ENCODE results near the gene NAT10. TPM values are rescaled to one million over a fixed set of nuclear protein-coding genes. Genes with fewer than 3 reads are reported as not detected.
A peak's percentile ranks its signal among the peaks of the same experiment; 100 is the strongest.

Gene NAT10
- total RNA-seq, 3 donors from 2014 or later: 29.6 to 34.4 (median 30.7) TPM

DNA sequence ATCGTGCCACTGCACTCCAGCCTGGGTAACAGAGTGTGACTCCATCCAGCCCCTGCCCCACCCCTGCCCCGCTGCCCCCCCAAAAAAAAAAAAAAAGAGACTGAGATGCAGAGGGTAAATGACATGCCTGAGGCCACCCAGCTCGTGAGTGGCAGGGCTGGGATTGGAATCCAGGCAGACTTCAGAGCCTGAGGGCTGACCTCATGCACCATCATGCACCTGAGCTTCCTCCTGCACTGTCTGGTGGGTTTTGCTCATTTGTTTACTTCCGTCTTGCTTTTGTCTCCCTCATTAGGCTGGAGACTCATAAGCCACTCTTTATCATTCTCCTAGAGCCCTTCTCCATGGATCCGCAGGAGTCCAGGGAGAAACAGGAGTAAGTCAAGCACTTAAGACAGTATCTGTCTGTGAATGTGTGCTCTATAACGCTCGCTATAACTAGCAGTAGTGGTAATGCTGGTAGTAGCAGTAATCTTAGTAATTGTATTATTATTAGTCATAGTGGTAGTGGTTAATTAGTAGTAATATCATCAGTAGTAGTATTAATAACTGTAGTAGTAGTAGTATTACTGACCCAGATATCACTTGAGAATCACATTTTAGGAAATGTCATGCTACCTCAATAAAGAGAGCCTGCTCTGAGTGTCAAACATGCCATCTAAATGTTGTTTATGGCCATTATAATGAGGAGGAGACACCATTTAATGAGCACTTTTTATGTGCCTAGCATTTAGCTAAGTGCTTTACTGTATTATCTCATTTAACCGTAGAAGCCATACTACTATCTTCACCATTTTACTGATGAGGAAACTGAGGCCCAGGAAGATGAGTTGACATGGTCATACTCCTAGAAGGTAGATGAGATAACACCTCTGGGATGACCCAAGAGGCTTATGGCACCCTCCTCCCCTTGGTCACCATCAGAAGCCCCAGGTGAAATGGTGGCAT, 85.0 kb downstream of the NAT10 start:
- no peak for DNase-seq
- no peak for ATAC-seq
- no peaks in the 10 kb centered on the region for H3K4me1 ChIP-seq (ENCODE audit: low read depth)
- intact Hi-C loops (cut with DNase I, micrococcal nuclease): no loop called here
- TF ChIP-seq, protein P1, sequence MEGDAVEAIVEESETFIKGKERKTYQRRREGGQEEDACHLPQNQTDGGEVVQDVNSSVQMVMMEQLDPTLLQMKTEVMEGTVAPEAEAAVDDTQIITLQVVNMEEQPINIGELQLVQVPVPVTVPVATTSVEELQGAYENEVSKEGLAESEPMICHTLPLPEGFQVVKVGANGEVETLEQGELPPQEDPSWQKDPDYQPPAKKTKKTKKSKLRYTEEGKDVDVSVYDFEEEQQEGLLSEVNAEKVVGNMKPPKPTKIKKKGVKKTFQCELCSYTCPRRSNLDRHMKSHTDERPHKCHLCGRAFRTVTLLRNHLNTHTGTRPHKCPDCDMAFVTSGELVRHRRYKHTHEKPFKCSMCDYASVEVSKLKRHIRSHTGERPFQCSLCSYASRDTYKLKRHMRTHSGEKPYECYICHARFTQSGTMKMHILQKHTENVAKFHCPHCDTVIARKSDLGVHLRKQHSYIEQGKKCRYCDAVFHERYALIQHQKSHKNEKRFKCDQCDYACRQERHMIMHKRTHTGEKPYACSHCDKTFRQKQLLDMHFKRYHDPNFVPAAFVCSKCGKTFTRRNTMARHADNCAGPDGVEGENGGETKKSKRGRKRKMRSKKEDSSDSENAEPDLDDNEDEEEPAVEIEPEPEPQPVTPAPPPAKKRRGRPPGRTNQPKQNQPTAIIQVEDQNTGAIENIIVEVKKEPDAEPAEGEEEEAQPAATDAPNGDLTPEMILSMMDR (IDR thresholded peaks at IDR 0.05): no peak
- H3K4me3 ChIP-seq: no peak overlapping the region
- H3K36me3 ChIP-seq (ENCODE audit: low read depth): no peaks in the 10 kb centered on the region
- no peaks in the 10 kb centered on the region for H3K9me3 ChIP-seq

- H3K4me1 ChIP-seq (ENCODE audit: low read depth): no peaks in the 10 kb centered on the region
- TF ChIP-seq, protein P1 (IDR thresholded peaks at IDR 0.05): no peak
- H3K36me3 ChIP-seq (ENCODE audit: low read depth): no peaks in the 10 kb centered on the region
- no peak overlapping the region for H3K4me3 ChIP-seq
- ATAC-seq (no peak), DNase-seq (no peak)
- intact Hi-C loops (cut with DNase I, micrococcal nuclease): no loop called here
- no peaks in the 10 kb centered on the region for H3K9me3 ChIP-seq
Observed at GRCh38 chr11:34191578-34191977, 86.1 kb downstream of the NAT10 start.

- H3K9me3 ChIP-seq: no peaks in the 10 kb centered on the region
- H3K4me3 ChIP-seq: no peak overlapping the region
- H3K4me1 ChIP-seq (ENCODE audit: low read depth): no peaks in the 10 kb centered on the region
- intact Hi-C loops (cut with DNase I, micrococcal nuclease): no loop called here
- no peaks in the 10 kb centered on the region for H3K36me3 ChIP-seq (ENCODE audit: low read depth)
- ATAC-seq (peak; percentile 85), DNase-seq (peak in 1 of 3 donors; percentile 37)
- TF ChIP-seq, protein P1 (IDR thresholded peaks at IDR 0.05): no peak
Observed at GRCh38 chr11:34192481-34193401, 87.3 kb downstream of the NAT10 start.

- intact Hi-C loops (cut with DNase I, micrococcal nuclease): no loop called here
- no peaks in the 10 kb centered on the region for H3K4me1 ChIP-seq (ENCODE audit: low read depth)
- TF ChIP-seq, protein P1 (IDR thresholded peaks at IDR 0.05): no peak
- no peak for DNase-seq
- no peak for ATAC-seq
- H3K4me3 ChIP-seq: no peak overlapping the region
- H3K9me3 ChIP-seq: no peaks in the 10 kb centered on the region
- no peaks in the 10 kb centered on the region for H3K36me3 ChIP-seq (ENCODE audit: low read depth)
Observed at GRCh38 chr11:34194576-34195335, 89.3 kb downstream of the NAT10 start.

Other genes with a start within 250 kb of the NAT10 start
- 10 to 100 TPM in 1 of 3 donors, 1 to 10 TPM in 2; 7.5 to 12.1 (median 9.7) TPM for gene LMO2, start 213.6 kb upstream of the NAT10 start, total RNA-seq
- gene CAPRIN1, start 53.9 kb upstream of the NAT10 start, total RNA-seq: 100 to 1,000 TPM; 157 to 175 (median 172) TPM